GM12878 (cell line): ENCODE measurements around the gene IDI1. TPM values are rescaled to one million over a fixed set of nuclear protein-coding genes. Genes with fewer than 3 reads are reported as not detected.

Experiments used
- ATAC-seq: fragments of 200-7000 bp; cut with Tn5 transposase; 3 replicates; pipeline ENCODE4 v1.9.1; 2020; ENCODE audit warnings: mild to moderate bottlenecking, moderate library complexity
- BruUV-seq: library from RNA; stranded (reverse); fragments of 400-500 nt; replicated peaks from 2 replicates; lab custom pipeline; 2021; lab: Mats Ljungman, UMichigan
- CTCF ChIA-PET: fragments of 300-600 bp; sonication (Branson Sonifier 250); formaldehyde crosslinking; extraction: SDS; loops from one replicate; lab custom pipeline; 2021; ENCODE audit warnings: inconsistent platforms; lab: Yijun Ruan, JAX
- POLR2A ChIA-PET: fragments of 350-600 bp; formaldehyde crosslinking; extraction: SDS; loops from one replicate; lab custom pipeline; 2021; ENCODE audit warnings: inconsistent platforms; lab: Charles Lee
- RAD21 ChIA-PET: fragments of 300-600 bp; sonication (Branson Sonifier 250); formaldehyde crosslinking; loops from one replicate; lab custom pipeline; 2023; ENCODE audit warnings: antibody characterized with exemption; ENCODE audit not compliant: unreplicated experiment; lab: Charles Lee
- SMC1A ChIA-PET: fragments of 300-600 bp; sonication (Branson Sonifier 250); formaldehyde crosslinking; loops from one replicate; lab custom pipeline; 2023; ENCODE audit not compliant: unreplicated experiment, uncharacterized antibody; lab: Charles Lee
- DNase-seq: peaks from one replicate; pipeline ENCODE4 v3.0.0-alpha.2; 2011; ENCODE audit warnings: low read depth, low spot score
- FAIRE-seq: peaks from 3 replicates; lab custom pipeline; 2011; peaks lifted over from hg19 to GRCh38; lab: Jason Lieb, UNC
- H2AFZ ChIP-seq: 2 replicates; pipeline ENCODE4 v1.6.0; 2011; ENCODE audit warnings: low read depth, low read length, control low read depth; ENCODE audit not compliant: control insufficient read depth
- H3K27ac ChIP-seq: 2 replicates; pipeline ENCODE4 v1.5.1; 2011; ENCODE audit warnings: control low read depth; ENCODE audit not compliant: control insufficient read depth, insufficient read depth
- H3K27me3 ChIP-seq, 2 experiments: replicated peaks in 1 of 2; 2 replicates each; pipeline versions ENCODE4 v1.6.0 to v1.6.1; 2011; ENCODE audit warnings: low read length in 1 of 2; ENCODE audit not compliant: control insufficient read depth in 2 of 2, insufficient read depth in 2 of 2
- H3K36me3 ChIP-seq, 2 experiments: 2 replicates each; pipeline ENCODE4 v1.5.1; 2011; ENCODE audit warnings: low read length in 1 of 2; ENCODE audit not compliant: control insufficient read depth in 2 of 2, insufficient read depth in 2 of 2
- H3K4me1 ChIP-seq: 2 replicates; pipeline ENCODE4 v1.6.1; 2011; ENCODE audit warnings: mild to moderate bottlenecking, low read length, moderate library complexity, mixed read lengths; ENCODE audit not compliant: control insufficient read depth, insufficient read depth
- H3K4me2 ChIP-seq: 2 replicates; pipeline ENCODE4 v1.6.0; 2011; ENCODE audit warnings: control low read depth; ENCODE audit not compliant: control insufficient read depth, insufficient read depth
- H3K4me3 ChIP-seq: fragments of 200-600 bp; sonication (generic); 2 replicates; pipeline ENCODE4 v1.5.1; 2016
- H3K79me2 ChIP-seq: 2 replicates; pipeline ENCODE4 v1.6.0; 2011; ENCODE audit warnings: low read length; ENCODE audit not compliant: control insufficient read depth, insufficient read depth
- H3K9ac ChIP-seq: 2 replicates; pipeline ENCODE4 v1.8.0; 2011; ENCODE audit warnings: low read length, control low read depth, mixed read lengths; ENCODE audit not compliant: control insufficient read depth, insufficient read depth
- H3K9me3 ChIP-seq: replicated peaks from 3 replicates; pipeline ENCODE4 v1.5.1; 2011; ENCODE audit warnings: mild to moderate bottlenecking, low read length; ENCODE audit not compliant: control insufficient read depth, insufficient read depth
- H4K20me1 ChIP-seq: 2 replicates; pipeline ENCODE4 v1.6.0; 2011; ENCODE audit not compliant: control insufficient read depth, insufficient read depth
- BRCA1 ChIP-seq: IDR thresholded peaks from 2 replicates; pipeline ENCODE4 v1.6.1; 2011; ENCODE audit warnings: low read depth, low read length, improper control_type of control experiment
- CBFB ChIP-seq: IDR thresholded peaks from 2 replicates; pipeline ENCODE4 v1.6.1; 2016; ENCODE audit warnings: antibody characterized with exemption, low read depth
- CHD1 ChIP-seq: IDR thresholded peaks from 2 replicates; pipeline ENCODE4 v1.6.1; 2012; ENCODE audit warnings: low read depth, low read length, improper control_type of control experiment
- EED ChIP-seq: sonication (generic); IDR thresholded peaks from 2 replicates; pipeline ENCODE4 v1.6.1; 2016; ENCODE audit warnings: antibody characterized with exemption, low read depth
- FOXK2 ChIP-seq: fragments of 450-650 bp; IDR thresholded peaks from 2 replicates; pipeline ENCODE4 v1.6.1; 2017; ENCODE audit warnings: mild to moderate bottlenecking, moderate library complexity
- KDM1A ChIP-seq: fragments of 200-600 bp; sonication (generic); IDR thresholded peaks from 2 replicates; pipeline ENCODE4 v1.6.1; 2016; ENCODE audit warnings: borderline replicate concordance
- KLF5 ChIP-seq: fragments of 450-650 bp; IDR thresholded peaks from 2 replicates; pipeline ENCODE4 v1.6.1; 2014; ENCODE audit warnings: mild to moderate bottlenecking; ENCODE audit not compliant: partially characterized antibody
- MTA2 ChIP-seq: fragments of 450-650 bp; IDR thresholded peaks from 2 replicates; pipeline ENCODE4 v1.6.1; 2016; ENCODE audit warnings: low read depth, mild to moderate bottlenecking, moderate library complexity
- NFIC ChIP-seq: IDR thresholded peaks from 2 replicates; pipeline ENCODE4 v1.6.1; 2012; ENCODE audit warnings: low read depth, mild to moderate bottlenecking, inconsistent platforms, low read length, moderate library complexity
- NKRF ChIP-seq: fragments of 450-650 bp; conservative IDR thresholded peaks from 2 replicates; pipeline ENCODE4 v1.6.1; 2017; ENCODE audit warnings: mild to moderate bottlenecking, moderate library complexity
- PKNOX1 ChIP-seq: fragments of 450-650 bp; IDR thresholded peaks from 2 replicates; pipeline ENCODE4 v1.6.1; 2016; ENCODE audit warnings: mild to moderate bottlenecking
- PML ChIP-seq: IDR thresholded peaks from 2 replicates; pipeline ENCODE4 v1.6.1; 2012; ENCODE audit warnings: low read length, inconsistent platforms
- POLR2A ChIP-seq: IDR thresholded peaks from 2 replicates; pipeline ENCODE4 v1.6.1; 2011; ENCODE audit warnings: low read depth, mild to moderate bottlenecking, low read length
- SIX5 ChIP-seq: IDR thresholded peaks from 2 replicates; pipeline ENCODE4 v1.6.1; 2011; ENCODE audit warnings: mild to moderate bottlenecking, low read depth, low read length, moderate library complexity; ENCODE audit not compliant: severe bottlenecking
- STAT3 ChIP-seq: IDR thresholded peaks from 2 replicates; pipeline ENCODE4 v1.6.1; 2011; ENCODE audit warnings: low read depth, low read length, improper control_type of control experiment
- TBL1XR1 ChIP-seq: IDR thresholded peaks from 2 replicates; pipeline ENCODE4 v1.6.1; 2012; ENCODE audit warnings: low read depth, low read length, improper control_type of control experiment
- USF2 ChIP-seq: IDR thresholded peaks from 2 replicates; pipeline ENCODE4 v1.6.1; 2011; ENCODE audit warnings: low read depth, low read length, improper control_type of control experiment, borderline replicate concordance
- WGBS: methylation state at CpG from one replicate; pipeline ENCODE4 v1.1.6; 2016; ENCODE audit warnings: low lambda C conversion rate; ENCODE audit not compliant: insufficient replicate concordance, insufficient coverage; ENCODE audit errors: missing lambda C conversion rate; 5-methylcytosine and 5-hydroxymethylcytosine counted together
- in situ Hi-C: fragments of 300-500 bp; cut with MboI; formaldehyde crosslinking; loops from 9 replicates; pipeline ENCODE4 v1.14.3; 2018; ENCODE audit warnings: mixed read lengths
- intact Hi-C: fragments of 100-400 bp; cut with micrococcal nuclease; formaldehyde crosslinking; loops from one replicate; pipeline ENCODE4 v1.14.2; 2022; ENCODE audit not compliant: unreplicated experiment
- polyA plus RNA-seq, 11 experiments: library from polyadenylated mRNA; depleted of rRNA in 4 of 11; unstranded in 6 of 11; stranded (reverse) in 5 of 11; fragments of >200 nt; fragmentation: Nextera tagmentation in 4 of 11; fragmentation: Illumina TruSeq in 1 of 11; extraction: Ambion mirVana in 4 of 11; extraction: Trizol in 1 of 11; gene quantifications; 1 replicate in 1 of 11; 2 replicates in 10 of 11; pipeline versions ENCODE4 v1.2.1 to v1.2.3, GENCODE V29; 2011 to 2016; ENCODE audit warnings: inconsistent platforms in 2 of 11, missing spikeins in 2 of 11, low read depth in 1 of 11
- total RNA-seq, 4 experiments: library from RNA; depleted of rRNA in 3 of 4; stranded (reverse); fragments of >200 nt in 3 of 4; fragmentation: Illumina TruSeq in 1 of 4; extraction: Trizol in 1 of 4; gene quantifications; 2 replicates each; pipeline versions ENCODE4 v1.2.1 to v1.2.3, GENCODE V29; 2013 to 2021

Gene IDI1
- total and polyA plus RNA-seq, 10 of the 15 experiments (the other 5 are each of a cell fraction or from before 2014, with no cell fraction given): 85.5 to 223 (median 157) TPM

GRCh38 chr10:1090696-1091095, 41.8 kb upstream of the IDI1 start:
- no peak for DNase-seq
- WGBS: 98% methylated on average over 14 of the region's 14 CpGs
- Histone ChIP-seq H3K9me3 (no peaks in the 10 kb centered on the region), H4K20me1 (no peaks in the 10 kb centered on the region), H3K4me2 (no peak overlapping the region), H3K27ac (no peak overlapping the region), H3K4me1 (peaks cover 7% of the 10 kb centered on the region; the same call in 1 of the 2 replicates), H3K9ac (no peak overlapping the region), H3K4me3 (no peak overlapping the region), H3K36me3 (peaks cover 11 to 33% of the 10 kb centered on the region in 2 experiments), H3K79me2 (no peaks in the 10 kb centered on the region), H2AFZ (no peak overlapping the region), H3K27me3 (no peaks in the 10 kb centered on the region)
- ChIA-PET CTCF (interaction anchor here (1.2 kb wide), 1 partner anchor 19 kb away, joined by 3 read pairs; no protein-coding TSS in a partner anchor), SMC1A (no interaction called here), RAD21 (no interaction called here), POLR2A (no interaction called here)
- FAIRE-seq: no peak
- BruUV-seq: no TSS peak
- intact Hi-C loops: no loop called here
- in situ Hi-C loops: no loop called here
- TF ChIP-seq NFIC (no peak), KLF5 (no peak), PML (no peak), MTA2 (no peak), PKNOX1 (no peak), POLR2A (no peak), CHD1 (no peak), USF2 (no peak), STAT3 (no peak), CBFB (no peak), KDM1A (no peak), TBL1XR1 (no peak), FOXK2 (no peak), SIX5 (no peak), BRCA1 (no peak), EED (no peak), NKRF (no peak)
- ATAC-seq: no peak
